GM21360 (cell line): ENCODE measurements around the gene SLCO3A1.

ENCODE experiments used
- ATAC-seq: cut with Tn5 transposase; IDR thresholded peaks from one replicate; pipeline ENCODE4 v1.9.1; 2021; ENCODE audit warnings: mild to moderate bottlenecking, moderate library complexity; ENCODE audit not compliant: unreplicated experiment

SLCO3A1 gene

GRCh38 chr15:92118936-92119325 is 265.4 kb downstream of the SLCO3A1 start:
- no peak for ATAC-seq

- no peak for ATAC-seq
Observed at GRCh38 chr15:92120094-92120795, 266.7 kb downstream of the SLCO3A1 start.

- ATAC-seq, result no peak
Observed at GRCh38 chr15:92121047-92121446, 267.5 kb downstream of the SLCO3A1 start.

GRCh38 chr15:92122259-92122658 is 268.8 kb downstream of the SLCO3A1 start:
- ATAC-seq, result no peak

GRCh38 chr15:92123962-92124656 is 270.6 kb downstream of the SLCO3A1 start:
- ATAC-seq, result no peak

- no peak for ATAC-seq
Observed at GRCh38 chr15:92124657-92125010, 271.1 kb downstream of the SLCO3A1 start.

GRCh38 chr15:92128788-92129187 is 275.3 kb downstream of the SLCO3A1 start:
- ATAC-seq, result no peak

GRCh38 chr15:92130244-92130643 is 276.7 kb downstream of the SLCO3A1 start:
- ATAC-seq, result no peak

- no peak for ATAC-seq
Observed at GRCh38 chr15:92130906-92131305, 277.4 kb downstream of the SLCO3A1 start.

- no peak for ATAC-seq
Observed at GRCh38 chr15:92132982-92133755, 279.7 kb downstream of the SLCO3A1 start.

GRCh38 chr15:92140796-92141195 is 287.3 kb downstream of the SLCO3A1 start:
- ATAC-seq, result no peak

GRCh38 chr15:92141607-92142006 is 288.1 kb downstream of the SLCO3A1 start:
- no peak for ATAC-seq

GRCh38 chr15:92142242-92143232 is 289.0 kb downstream of the SLCO3A1 start:
- no peak for ATAC-seq

GRCh38 chr15:92143765-92144164 is 290.3 kb downstream of the SLCO3A1 start:
- ATAC-seq, result no peak

- no peak for ATAC-seq
Observed at GRCh38 chr15:92146511-92147150, 293.1 kb downstream of the SLCO3A1 start.

GRCh38 chr15:92149029-92149428 is 295.5 kb downstream of the SLCO3A1 start:
- no peak for ATAC-seq

GRCh38 chr15:92149465-92149864 is 296.0 kb downstream of the SLCO3A1 start:
- no peak for ATAC-seq

- no peak for ATAC-seq
Observed at GRCh38 chr15:92151168-92151567, 297.7 kb downstream of the SLCO3A1 start.

- ATAC-seq, result no peak
Observed at GRCh38 chr15:92151741-92152140, 298.2 kb downstream of the SLCO3A1 start.

- no peak for ATAC-seq
Observed at GRCh38 chr15:92152983-92153382, 299.5 kb downstream of the SLCO3A1 start.
